HT1080 (cell line): ENCODE results near the gene ATP9B. TPM values are rescaled to one million over a fixed set of nuclear protein-coding genes. Genes with fewer than 3 reads are reported as not detected.

ENCODE experiments used
- DNase-seq: peaks from one replicate; pipeline ENCODE4 v3.0.0-alpha.2; 2015; ENCODE audit warnings: low read depth
- polyA plus RNA-seq, 2 experiments: library from polyadenylated mRNA; depleted of rRNA; stranded (reverse); fragments of >200 nt; gene quantifications; 2 replicates each; pipeline ENCODE4 v1.2.3, GENCODE V29; 2015
- total RNA-seq: library from RNA; depleted of rRNA; stranded (reverse); fragments of >200 nt; shearing (Covaris generic); gene quantifications from 2 replicates; pipeline ENCODE4 v1.2.3, GENCODE V29; 2014; rRNA removed

The ATP9B gene, protein sequence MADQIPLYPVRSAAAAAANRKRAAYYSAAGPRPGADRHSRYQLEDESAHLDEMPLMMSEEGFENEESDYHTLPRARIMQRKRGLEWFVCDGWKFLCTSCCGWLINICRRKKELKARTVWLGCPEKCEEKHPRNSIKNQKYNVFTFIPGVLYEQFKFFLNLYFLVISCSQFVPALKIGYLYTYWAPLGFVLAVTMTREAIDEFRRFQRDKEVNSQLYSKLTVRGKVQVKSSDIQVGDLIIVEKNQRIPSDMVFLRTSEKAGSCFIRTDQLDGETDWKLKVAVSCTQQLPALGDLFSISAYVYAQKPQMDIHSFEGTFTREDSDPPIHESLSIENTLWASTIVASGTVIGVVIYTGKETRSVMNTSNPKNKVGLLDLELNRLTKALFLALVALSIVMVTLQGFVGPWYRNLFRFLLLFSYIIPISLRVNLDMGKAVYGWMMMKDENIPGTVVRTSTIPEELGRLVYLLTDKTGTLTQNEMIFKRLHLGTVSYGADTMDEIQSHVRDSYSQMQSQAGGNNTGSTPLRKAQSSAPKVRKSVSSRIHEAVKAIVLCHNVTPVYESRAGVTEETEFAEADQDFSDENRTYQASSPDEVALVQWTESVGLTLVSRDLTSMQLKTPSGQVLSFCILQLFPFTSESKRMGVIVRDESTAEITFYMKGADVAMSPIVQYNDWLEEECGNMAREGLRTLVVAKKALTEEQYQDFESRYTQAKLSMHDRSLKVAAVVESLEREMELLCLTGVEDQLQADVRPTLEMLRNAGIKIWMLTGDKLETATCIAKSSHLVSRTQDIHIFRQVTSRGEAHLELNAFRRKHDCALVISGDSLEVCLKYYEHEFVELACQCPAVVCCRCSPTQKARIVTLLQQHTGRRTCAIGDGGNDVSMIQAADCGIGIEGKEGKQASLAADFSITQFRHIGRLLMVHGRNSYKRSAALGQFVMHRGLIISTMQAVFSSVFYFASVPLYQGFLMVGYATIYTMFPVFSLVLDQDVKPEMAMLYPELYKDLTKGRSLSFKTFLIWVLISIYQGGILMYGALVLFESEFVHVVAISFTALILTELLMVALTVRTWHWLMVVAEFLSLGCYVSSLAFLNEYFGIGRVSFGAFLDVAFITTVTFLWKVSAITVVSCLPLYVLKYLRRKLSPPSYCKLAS
- 9.9 and 16.4 TPM in 2 replicates for total RNA-seq
- polyA plus RNA-seq (2015; cell fraction: cytosol; rRNA removed) = 6.0 and 6.4 TPM in 2 replicates
- polyA plus RNA-seq (2015; cell fraction: nucleus; rRNA removed) = 14.0 and 16.8 TPM in 2 replicates

- peak; percentile 88 for DNase-seq
These were observed at the start of gene ATP9B for GRCh38 chr18:79068937-79069716. ATP9B (plus strand) TSS chr18:79069394; CDS start chr18:79069411, 17 bp downstream.

- DNase-seq = no peak
These were observed 49.3 kb upstream of the ATP9B start for GRCh38 chr18:79019881-79020280.

DNA sequence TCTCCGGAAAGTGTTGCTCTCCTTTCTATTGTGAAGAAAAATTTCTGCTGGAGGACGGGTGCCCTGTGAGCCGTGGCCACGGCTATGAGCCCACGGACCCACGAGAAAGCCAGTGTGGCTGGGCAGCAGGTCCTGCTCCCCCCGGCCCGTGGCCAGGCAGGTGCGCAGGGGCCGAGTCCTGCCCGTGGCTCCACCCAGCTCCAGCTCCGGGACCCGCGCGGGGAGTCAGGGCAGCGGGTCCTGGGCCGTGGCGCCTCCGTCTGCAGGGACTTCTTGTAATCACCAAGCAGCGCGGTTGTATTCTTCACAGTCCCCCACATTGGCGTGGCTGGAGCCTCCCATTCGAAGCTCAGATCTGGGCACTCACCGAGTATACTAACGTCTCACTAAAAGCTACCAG, 46.6 kb upstream of the ATP9B start:
- no peak for DNase-seq

DNA sequence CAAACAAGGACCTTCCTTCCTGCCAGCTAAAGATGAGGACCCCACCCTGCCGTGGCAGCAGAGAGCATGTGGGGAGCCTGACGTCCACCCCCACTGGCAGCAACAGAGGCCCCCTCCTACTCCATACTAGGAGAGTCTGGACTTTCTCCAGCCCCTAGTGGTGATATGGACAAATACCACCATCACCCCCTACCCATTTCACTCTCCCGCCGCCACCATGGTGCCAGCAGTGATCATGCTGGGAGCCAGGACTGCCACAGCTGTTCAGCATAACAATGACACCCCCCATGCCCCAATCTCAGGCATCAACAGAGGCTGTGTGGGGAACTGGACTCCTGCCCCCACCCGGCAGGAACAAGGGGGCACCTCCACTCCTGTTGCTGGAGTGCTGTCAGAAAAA, 42.7 kb upstream of the ATP9B start:
- DNase-seq = no peak

DNA sequence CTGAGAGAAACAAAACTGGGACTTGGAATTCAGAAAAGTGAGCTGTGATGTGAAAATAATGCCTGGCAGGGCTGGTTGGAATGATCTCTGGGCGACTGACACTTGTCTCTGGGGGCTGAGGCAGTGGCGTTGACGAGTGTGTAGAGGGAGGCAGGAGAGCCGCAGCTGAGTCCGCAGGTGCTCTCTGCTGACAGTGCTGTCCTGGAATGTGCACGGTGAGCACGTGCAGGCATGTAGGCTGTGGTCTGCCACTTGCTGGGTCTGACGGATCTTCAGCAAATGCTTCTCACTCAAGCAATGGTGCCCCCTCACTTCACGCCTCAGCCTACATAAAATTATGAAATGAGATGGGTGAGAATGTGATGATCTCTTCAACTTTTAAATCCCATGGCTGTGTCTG, 38.5 kb upstream of the ATP9B start:
- DNase-seq = no peak

- DNase-seq = no peak
These were observed 26.9 kb upstream of the ATP9B start for GRCh38 chr18:79042276-79042675.

DNA sequence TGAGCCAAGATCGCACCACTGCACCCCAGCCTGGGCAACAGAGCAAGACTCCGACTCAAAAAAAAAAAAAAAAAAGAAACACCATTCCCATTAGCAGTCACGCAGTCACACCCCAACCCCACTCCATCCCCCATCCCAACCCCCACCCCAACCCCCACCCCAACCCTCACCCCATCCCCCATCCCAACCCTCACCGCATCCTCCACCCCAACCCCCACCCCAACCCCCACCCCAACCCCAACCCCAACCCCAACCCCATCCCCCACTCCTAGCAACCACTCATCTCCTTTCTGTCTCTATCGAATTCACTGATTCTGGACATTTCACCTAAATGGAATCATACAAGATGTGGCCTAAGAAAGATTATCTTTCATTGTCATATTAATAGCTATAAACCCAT, 25.9 kb upstream of the ATP9B start:
- no peak for DNase-seq

GRCh38 chr18:79046522-79046921, 22.7 kb upstream of the ATP9B start:
- no peak for DNase-seq

DNA sequence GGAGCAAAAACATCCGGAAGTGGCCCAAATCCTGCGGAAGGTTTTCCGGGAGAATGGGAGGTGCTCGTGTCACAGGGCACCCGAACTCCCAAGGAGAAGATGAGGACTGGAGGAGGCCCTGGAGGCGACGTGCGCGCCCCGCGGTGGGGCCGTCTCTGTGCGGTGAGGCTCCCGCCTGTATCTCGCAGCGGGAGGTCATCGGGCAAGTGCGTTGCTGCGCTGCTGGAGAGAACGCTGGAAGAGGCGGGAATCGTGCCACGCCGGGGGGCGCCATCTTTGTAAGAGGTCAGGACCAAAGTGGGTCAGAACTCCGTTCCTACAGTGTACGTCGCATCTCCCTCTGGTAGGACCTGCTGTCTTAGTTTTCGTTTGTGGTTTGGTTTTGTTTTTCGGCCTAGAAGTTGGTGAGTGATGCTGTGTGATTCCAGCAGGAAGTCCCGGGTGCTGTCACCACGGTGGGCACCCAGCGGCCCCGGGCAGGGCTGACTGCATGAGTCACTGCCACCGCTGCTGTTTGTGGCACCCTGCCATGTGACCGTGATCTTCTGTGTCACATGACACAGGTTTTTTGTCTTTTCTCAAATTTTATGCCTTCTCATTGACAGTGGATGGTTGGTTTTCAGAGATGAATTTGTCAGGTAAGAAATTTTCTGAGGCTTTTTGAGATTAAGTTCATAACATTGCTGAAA, 21.5 kb upstream of the ATP9B start:
- peak; percentile 46 for DNase-seq

DNA sequence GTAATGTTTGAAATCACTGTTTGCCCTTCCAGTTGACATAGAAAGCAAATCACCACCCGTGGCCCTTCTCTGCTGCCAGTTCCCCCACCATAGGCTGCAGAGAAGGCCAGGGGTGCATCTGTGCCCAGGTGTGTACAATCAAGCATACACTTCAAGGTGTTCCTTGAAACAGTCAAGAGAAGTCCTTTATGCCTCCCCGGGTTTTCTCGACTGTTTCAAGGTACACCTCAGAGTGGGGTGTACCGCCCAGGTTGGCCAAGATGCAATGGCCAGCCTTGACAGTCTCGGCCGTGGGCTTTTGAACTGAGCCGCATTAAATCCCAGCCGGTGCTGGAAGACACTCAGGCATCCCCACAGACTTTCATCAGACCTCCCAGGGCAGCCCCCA, 21.0 kb upstream of the ATP9B start:
- no peak for DNase-seq

GRCh38 chr18:79049506-79049905, 19.7 kb upstream of the ATP9B start:
- no peak for DNase-seq

GRCh38 chr18:79050005-79050404, 19.2 kb upstream of the ATP9B start:
- DNase-seq = no peak

DNA sequence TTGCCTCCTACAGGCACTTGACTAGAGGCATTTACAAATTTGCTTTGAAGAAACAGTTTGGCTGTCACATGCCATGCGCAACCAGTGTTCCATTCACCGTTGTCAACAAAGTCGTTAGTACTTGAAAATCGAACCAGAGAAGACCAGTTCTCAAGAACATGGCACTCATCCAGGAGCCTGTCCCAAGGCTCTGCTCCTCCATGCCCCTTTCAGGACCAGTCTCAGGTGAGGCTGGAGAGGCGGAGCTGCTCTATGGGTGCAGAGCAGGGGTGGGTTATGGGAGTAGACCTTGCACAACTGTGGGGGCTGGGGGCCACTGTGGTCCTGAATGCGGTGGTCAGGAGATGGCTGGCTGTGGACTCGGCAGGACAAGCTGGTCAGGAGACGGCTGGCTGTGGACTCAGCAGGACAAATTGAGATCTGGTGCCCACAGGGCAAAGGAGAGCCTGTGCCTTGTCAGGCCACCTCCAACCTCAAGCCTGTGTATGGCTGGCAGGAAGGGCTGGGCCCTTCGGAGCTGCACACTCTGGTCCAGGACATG, 12.3 kb upstream of the ATP9B start:
- no peak for DNase-seq

- no peak for DNase-seq
These were observed 11.2 kb upstream of the ATP9B start for GRCh38 chr18:79058007-79058406.

DNA sequence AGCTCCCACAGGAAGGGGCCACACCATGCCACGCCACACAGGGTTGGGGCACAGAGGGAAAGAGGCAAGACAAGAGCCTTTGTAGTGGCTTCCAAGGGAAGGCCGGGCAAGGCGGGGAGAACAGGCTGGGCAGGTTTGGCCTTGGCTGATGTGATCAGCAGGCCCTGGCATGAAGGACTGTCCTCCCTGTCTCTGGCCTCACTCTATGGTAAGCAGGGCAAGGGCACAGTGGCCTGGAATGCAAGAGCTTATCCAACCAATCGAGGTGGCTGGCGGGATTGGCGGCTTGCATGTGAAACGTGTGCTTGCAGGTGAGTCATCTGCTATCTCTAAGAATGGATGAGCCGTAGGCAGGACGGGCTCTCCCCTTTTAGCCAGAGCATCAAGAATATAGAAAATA, 6.4 kb upstream of the ATP9B start:
- DNase-seq = peak; percentile 18

DNA sequence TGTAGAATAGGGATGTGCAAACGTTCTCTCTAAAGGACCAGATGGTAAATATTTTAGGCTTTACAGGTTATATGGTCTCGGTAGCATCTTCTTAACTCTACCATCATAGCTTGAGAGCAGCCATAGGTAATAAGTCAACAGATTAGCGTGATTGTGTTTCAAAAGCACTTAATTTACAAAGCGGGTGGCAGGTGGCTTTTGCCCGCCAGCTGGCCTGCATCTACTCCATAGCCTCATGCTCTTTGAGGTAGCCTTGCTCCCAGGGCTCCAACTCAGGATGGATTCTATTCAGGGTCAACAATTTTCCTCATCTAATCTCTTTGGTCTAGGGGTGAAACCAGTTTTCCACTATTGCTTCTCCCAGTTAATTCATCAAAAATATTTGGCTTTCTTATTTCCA, 5.0 kb upstream of the ATP9B start:
- DNase-seq = no peak

GRCh38 chr18:79065802-79066201, 3.4 kb upstream of the ATP9B start:
- no peak for DNase-seq

GRCh38 chr18:79067611-79068010, 1.6 kb upstream of the ATP9B start:
- DNase-seq = no peak

DNA sequence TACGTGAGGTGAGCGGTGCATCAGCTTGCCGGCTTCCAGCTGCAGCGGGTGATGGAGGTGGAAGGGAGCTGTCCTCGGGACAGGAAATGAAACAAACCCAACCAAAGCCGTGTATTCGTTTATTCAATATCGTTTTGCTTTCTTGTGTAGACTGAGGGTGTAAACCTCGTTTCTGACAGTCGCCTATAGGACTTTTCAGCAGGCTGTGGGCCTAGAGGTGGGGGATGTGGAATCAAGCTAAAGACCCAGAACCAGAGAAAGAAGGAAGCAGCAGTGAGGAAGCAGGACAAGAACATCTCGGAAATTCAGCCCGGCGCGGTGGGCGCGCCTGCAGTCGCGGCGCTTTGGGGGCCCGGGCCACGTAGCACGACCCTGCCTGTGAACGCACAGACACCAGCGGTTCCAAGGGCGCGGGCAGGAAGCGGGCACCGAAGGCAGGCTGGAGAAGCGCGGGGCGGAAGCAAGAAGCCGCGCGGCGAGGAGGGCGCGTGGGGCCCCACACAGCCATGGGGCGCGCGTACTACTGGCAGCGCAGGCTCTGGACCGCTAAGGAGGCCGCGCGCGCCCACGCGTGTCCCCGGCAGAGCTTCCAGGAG, 755 bp upstream of the ATP9B start:
- DNase-seq = no peak

- no peak for DNase-seq
These were observed 540 bp downstream of the ATP9B start for GRCh38 chr18:79069717-79070151.
